ENCODE data around the gene HOXB6.

Gene HOXB6

DNA sequence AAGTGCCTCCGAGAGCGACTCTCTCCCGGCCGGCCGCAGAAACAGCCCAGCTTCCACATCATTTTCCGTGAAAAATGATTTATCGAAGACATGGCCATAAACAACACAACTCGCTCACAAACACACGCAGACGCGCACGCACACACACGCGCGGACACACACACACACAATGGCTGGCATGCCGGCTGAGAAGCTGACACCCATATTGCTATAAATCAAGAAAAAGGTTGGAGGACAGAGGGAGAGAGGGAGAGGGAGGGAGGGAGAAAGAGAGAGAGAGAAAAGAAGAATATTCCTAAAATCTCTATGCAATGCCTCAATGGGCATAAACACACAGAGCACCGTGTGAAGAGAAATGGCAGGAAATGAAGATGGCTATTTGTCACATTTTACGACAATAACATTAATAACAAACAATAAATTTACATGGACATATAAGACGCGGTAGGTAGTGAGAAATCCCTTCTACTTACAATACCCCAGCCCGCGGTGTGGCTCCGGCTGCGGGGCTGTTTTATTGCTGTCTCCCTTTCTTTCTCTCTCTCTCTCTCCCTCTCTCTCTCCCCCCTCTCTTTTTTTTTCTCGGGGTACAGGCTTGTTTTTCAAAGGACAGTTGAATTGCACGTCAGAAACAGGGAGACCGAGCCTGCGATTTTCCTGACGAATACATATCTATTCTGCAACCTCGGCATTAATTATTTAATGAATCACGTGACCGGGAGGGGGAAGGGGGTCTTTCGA lies 36.1 kb downstream of the HOXB6 start:
- Histone ChIP-seq H3K23ac (ENCODE audit: low read length) (no peak overlapping the region), H2AK5ac (ENCODE audit: low read length) (no peak overlapping the region), H3K79me1 (ENCODE audit: low read length) (no peaks in the 10 kb centered on the region), H3K56ac (ENCODE audit: low read length) (no peak overlapping the region), H3K18ac (ENCODE audit: low read length) (no peak overlapping the region), H3K9ac (ENCODE audit: low read length) (no peak overlapping the region), H3K27ac (ENCODE audit: low read depth, low read length) (no peak overlapping the region), H2BK5ac (ENCODE audit: low read length) (no peak overlapping the region), H3K4ac (ENCODE audit: low read depth, low read length) (no peak overlapping the region), H2BK15ac (replicated peaks; ENCODE audit: low read depth) (no peak overlapping the region), H3K4me1 (ENCODE audit: control insufficient read depth, low read depth, low read length) (peaks cover 7% of the 10 kb centered on the region), H4K8ac (ENCODE audit: low read depth, low read length) (no peak overlapping the region), H3K36me3 (ENCODE audit: control insufficient read depth, insufficient read depth, low read length) (no peaks in the 10 kb centered on the region), H2BK120ac (ENCODE audit: low read depth, low read length) (no peak overlapping the region), H3K27me3 (ENCODE audit: insufficient read depth, low read length, poor library complexity) (peaks cover 83% of the 10 kb centered on the region), H3K4me3 (ENCODE audit: low read length) (no peak overlapping the region), H3K79me2 (ENCODE audit: control insufficient read depth, insufficient read depth, low read length) (no peaks in the 10 kb centered on the region), H3K4me2 (ENCODE audit: low read length) (no peak overlapping the region), H4K5ac (ENCODE audit: low read length) (no peak overlapping the region)
- WGBS (ENCODE audit: extremely low coverage, insufficient coverage, low lambda C conversion rate): no CpG with 5 or more reads among the region's 33 CpGs
- DNase-seq: no peak

DNA sequence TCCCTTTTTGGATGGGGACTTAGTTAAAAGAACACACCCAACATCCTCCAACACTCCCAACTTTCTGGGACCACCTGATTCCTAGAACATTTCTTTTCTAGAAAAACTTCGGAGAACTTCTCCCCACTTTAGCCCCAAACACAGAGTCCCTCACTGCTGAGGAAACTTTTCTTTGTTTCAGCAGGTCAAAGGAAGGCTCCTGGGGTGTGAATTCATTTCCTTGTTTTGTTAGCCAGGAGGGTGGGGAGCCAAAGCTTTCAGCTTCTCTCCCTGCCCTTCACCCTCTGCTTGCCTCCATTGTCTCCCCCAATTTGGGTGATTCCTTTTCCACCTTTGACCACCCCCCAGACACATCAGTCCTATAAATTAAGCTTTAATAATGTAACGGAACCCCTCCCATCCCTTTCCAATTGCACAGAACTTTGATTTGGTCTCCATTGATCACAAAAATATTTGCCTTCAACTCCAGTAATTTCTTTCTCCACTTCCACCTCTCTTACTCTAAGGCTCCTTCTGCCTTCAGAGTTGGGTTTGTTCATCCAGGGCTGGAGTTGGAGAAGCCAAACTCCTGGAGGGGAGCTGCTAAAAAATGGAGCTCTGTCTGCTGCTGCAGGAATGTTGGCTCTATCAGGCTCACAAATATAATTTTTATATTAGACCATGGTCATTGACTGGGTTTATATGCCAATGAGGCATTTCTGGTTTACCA lies 37.0 kb downstream of the HOXB6 start:
- Histone ChIP-seq H2BK15ac (replicated peaks; ENCODE audit: low read depth) (no peak overlapping the region), H3K27ac (ENCODE audit: low read depth, low read length) (no peak overlapping the region), H3K23ac (ENCODE audit: low read length) (no peak overlapping the region), H2BK120ac (ENCODE audit: low read depth, low read length) (no peak overlapping the region), H3K4me2 (ENCODE audit: low read length) (no peak overlapping the region), H3K36me3 (ENCODE audit: control insufficient read depth, insufficient read depth, low read length) (no peaks in the 10 kb centered on the region), H3K56ac (ENCODE audit: low read length) (no peak overlapping the region), H3K4me3 (ENCODE audit: low read length) (no peak overlapping the region), H2AK5ac (ENCODE audit: low read length) (no peak overlapping the region), H2BK5ac (ENCODE audit: low read length) (no peak overlapping the region), H3K4ac (ENCODE audit: low read depth, low read length) (no peak overlapping the region), H3K79me1 (ENCODE audit: low read length) (no peaks in the 10 kb centered on the region), H3K18ac (ENCODE audit: low read length) (no peak overlapping the region), H4K8ac (ENCODE audit: low read depth, low read length) (no peak overlapping the region), H3K4me1 (ENCODE audit: control insufficient read depth, low read depth, low read length) (peaks cover 7% of the 10 kb centered on the region), H3K27me3 (ENCODE audit: insufficient read depth, low read length, poor library complexity) (peaks cover 83% of the 10 kb centered on the region), H3K9ac (ENCODE audit: low read length) (no peak overlapping the region), H3K79me2 (ENCODE audit: control insufficient read depth, insufficient read depth, low read length) (no peaks in the 10 kb centered on the region), H4K5ac (ENCODE audit: low read length) (no peak overlapping the region)
- DNase-seq: no peak
- no CpG with 5 or more reads among the region's 2 CpGs for WGBS (ENCODE audit: extremely low coverage, insufficient coverage, low lambda C conversion rate)

- Histone ChIP-seq H3K36me3 (ENCODE audit: control insufficient read depth, insufficient read depth, low read length) (no peaks in the 10 kb centered on the region), H3K56ac (ENCODE audit: low read length) (no peak overlapping the region), H3K9ac (ENCODE audit: low read length) (no peak overlapping the region), H3K23ac (ENCODE audit: low read length) (no peak overlapping the region), H4K8ac (ENCODE audit: low read depth, low read length) (no peak overlapping the region), H3K27ac (ENCODE audit: low read depth, low read length) (no peak overlapping the region), H3K4me3 (ENCODE audit: low read length) (no peak overlapping the region), H3K4ac (ENCODE audit: low read depth, low read length) (no peak overlapping the region), H3K4me1 (ENCODE audit: control insufficient read depth, low read depth, low read length) (peaks cover 7% of the 10 kb centered on the region), H2BK5ac (ENCODE audit: low read length) (no peak overlapping the region), H3K79me1 (ENCODE audit: low read length) (no peaks in the 10 kb centered on the region), H2AK5ac (ENCODE audit: low read length) (no peak overlapping the region), H3K18ac (ENCODE audit: low read length) (no peak overlapping the region), H2BK120ac (ENCODE audit: low read depth, low read length) (no peak overlapping the region), H3K27me3 (ENCODE audit: insufficient read depth, low read length, poor library complexity) (peaks cover 83% of the 10 kb centered on the region), H3K79me2 (ENCODE audit: control insufficient read depth, insufficient read depth, low read length) (no peaks in the 10 kb centered on the region), H4K5ac (ENCODE audit: low read length) (no peak overlapping the region), H2BK15ac (replicated peaks; ENCODE audit: low read depth) (no peak overlapping the region), H3K4me2 (ENCODE audit: low read length) (no peak overlapping the region)
- DNase-seq: no peak
- WGBS (ENCODE audit: extremely low coverage, insufficient coverage, low lambda C conversion rate): no CpG with 5 or more reads among the region's 6 CpGs
Observed at GRCh38 chr17:48567209-48567608, 37.6 kb downstream of the HOXB6 start.

DNA sequence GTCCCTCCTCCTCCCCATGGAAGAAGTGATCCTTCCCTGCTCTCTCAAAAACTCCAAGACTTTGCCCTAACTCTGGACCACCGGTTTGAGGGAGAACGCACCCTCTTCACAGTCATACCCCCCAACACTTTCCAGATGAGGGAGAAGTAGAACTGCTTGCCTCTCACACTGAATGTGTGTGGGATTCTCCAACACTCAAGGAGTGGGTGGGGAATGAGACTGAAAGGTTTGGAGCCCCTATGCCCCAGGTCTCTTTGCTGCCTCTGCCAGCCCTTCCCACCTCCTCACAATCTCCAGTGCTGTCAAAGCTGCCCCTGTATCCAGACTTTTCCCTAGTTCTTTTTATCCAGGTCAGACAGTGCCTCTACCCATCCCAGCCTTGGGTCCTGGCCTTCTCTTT lies 38.1 kb downstream of the HOXB6 start:
- no CpG with 5 or more reads among the region's 2 CpGs for WGBS (ENCODE audit: extremely low coverage, insufficient coverage, low lambda C conversion rate)
- Histone ChIP-seq H4K5ac (ENCODE audit: low read length) (no peak overlapping the region), H2BK120ac (ENCODE audit: low read depth, low read length) (no peak overlapping the region), H3K27me3 (ENCODE audit: insufficient read depth, low read length, poor library complexity) (peaks cover 83% of the 10 kb centered on the region), H3K4me1 (ENCODE audit: control insufficient read depth, low read depth, low read length) (peaks cover 7% of the 10 kb centered on the region), H3K79me2 (ENCODE audit: control insufficient read depth, insufficient read depth, low read length) (no peaks in the 10 kb centered on the region), H4K8ac (ENCODE audit: low read depth, low read length) (no peak overlapping the region), H3K9ac (ENCODE audit: low read length) (no peak overlapping the region), H2BK15ac (replicated peaks; ENCODE audit: low read depth) (no peak overlapping the region), H3K36me3 (ENCODE audit: control insufficient read depth, insufficient read depth, low read length) (no peaks in the 10 kb centered on the region), H3K18ac (ENCODE audit: low read length) (no peak overlapping the region), H3K4me2 (ENCODE audit: low read length) (no peak overlapping the region), H3K4ac (ENCODE audit: low read depth, low read length) (no peak overlapping the region), H3K4me3 (ENCODE audit: low read length) (no peak overlapping the region), H3K56ac (ENCODE audit: low read length) (no peak overlapping the region), H2BK5ac (ENCODE audit: low read length) (no peak overlapping the region), H3K27ac (ENCODE audit: low read depth, low read length) (no peak overlapping the region), H2AK5ac (ENCODE audit: low read length) (peak overlapping the region; percentile 14), H3K23ac (ENCODE audit: low read length) (no peak overlapping the region), H3K79me1 (ENCODE audit: low read length) (no peaks in the 10 kb centered on the region)
- DNase-seq: no peak

DNA sequence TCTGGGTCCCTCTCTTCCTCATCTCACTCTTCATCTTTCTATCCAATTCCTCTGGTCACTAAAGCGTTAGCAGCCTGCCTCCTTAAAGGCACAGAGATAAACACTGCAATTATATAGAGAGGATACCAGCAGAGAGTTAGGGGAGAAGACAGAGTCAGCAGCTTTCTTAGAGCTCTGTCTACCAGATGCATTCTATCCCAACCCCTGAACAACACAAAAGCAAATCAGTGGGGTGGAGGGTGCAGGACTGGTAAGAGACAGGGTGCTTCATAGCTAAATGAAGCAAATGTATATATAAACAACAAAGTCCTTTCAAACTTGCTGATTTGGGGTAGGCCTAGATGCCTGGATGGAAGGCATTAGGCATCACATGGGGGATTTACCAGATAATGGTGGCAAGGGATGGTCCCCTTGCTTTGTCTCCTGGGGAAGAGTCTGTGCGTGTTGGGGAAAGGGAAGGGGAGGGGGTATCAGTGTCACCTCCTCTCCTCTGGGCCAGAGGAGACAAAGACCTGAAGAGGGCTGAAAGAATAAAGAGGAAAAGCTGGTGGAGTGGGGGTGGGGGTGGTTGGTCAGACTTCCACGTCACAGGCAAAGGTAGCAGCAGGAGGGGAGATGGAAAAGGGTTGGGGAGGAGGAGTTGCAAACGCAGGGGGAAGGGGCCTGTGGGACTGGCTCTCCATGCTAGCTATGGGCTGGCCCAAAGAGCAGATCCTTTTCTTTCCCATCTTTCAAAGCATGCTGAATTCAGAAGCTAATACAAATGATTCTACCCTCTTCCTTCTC lies 38.7 kb downstream of the HOXB6 start:
- Histone ChIP-seq H4K8ac (ENCODE audit: low read depth, low read length) (no peak overlapping the region), H2BK120ac (ENCODE audit: low read depth, low read length) (no peak overlapping the region), H3K27me3 (ENCODE audit: insufficient read depth, low read length, poor library complexity) (peaks cover 83% of the 10 kb centered on the region), H3K27ac (ENCODE audit: low read depth, low read length) (no peak overlapping the region), H2AK5ac (ENCODE audit: low read length) (no peak overlapping the region), H3K4me1 (ENCODE audit: control insufficient read depth, low read depth, low read length) (peaks cover 7% of the 10 kb centered on the region), H3K18ac (ENCODE audit: low read length) (no peak overlapping the region), H2BK15ac (replicated peaks; ENCODE audit: low read depth) (no peak overlapping the region), H3K36me3 (ENCODE audit: control insufficient read depth, insufficient read depth, low read length) (no peaks in the 10 kb centered on the region), H3K23ac (ENCODE audit: low read length) (no peak overlapping the region), H3K9ac (ENCODE audit: low read length) (no peak overlapping the region), H3K4me3 (ENCODE audit: low read length) (no peak overlapping the region), H2BK5ac (ENCODE audit: low read length) (no peak overlapping the region), H3K56ac (ENCODE audit: low read length) (no peak overlapping the region), H3K4me2 (ENCODE audit: low read length) (no peak overlapping the region), H3K79me1 (ENCODE audit: low read length) (no peaks in the 10 kb centered on the region), H4K5ac (ENCODE audit: low read length) (no peak overlapping the region), H3K79me2 (ENCODE audit: control insufficient read depth, insufficient read depth, low read length) (no peaks in the 10 kb centered on the region), H3K4ac (ENCODE audit: low read depth, low read length) (no peak overlapping the region)
- DNase-seq: no peak
- WGBS (ENCODE audit: extremely low coverage, insufficient coverage, low lambda C conversion rate): no CpG with 5 or more reads among the region's 4 CpGs

All from mesendoderm (in vitro differentiated cells).